OCI-LY1 (cell line): Measurements from ENCODE around the gene CD22.

Source experiments
- EZH2 ChIP-seq: fragments of 200-600 bp; sonication (generic), shearing (Covaris generic); IDR thresholded peaks from 2 replicates; pipeline ENCODE4 v1.8.0; 2017; ENCODE audit warnings: borderline replicate concordance, mixed run types, mild to moderate bottlenecking, antibody characterized with exemption, low read length, moderate library complexity, mixed read lengths
- TF ChIP-seq, protein P1 (sequence below): fragments of 200-600 bp; sonication (generic), shearing (Covaris generic); IDR thresholded peaks from 2 replicates; pipeline ENCODE4 v1.5.1; 2017; ENCODE audit warnings: mild to moderate bottlenecking, antibody characterized with exemption, low read length, moderate library complexity, mixed read lengths

DNA sequence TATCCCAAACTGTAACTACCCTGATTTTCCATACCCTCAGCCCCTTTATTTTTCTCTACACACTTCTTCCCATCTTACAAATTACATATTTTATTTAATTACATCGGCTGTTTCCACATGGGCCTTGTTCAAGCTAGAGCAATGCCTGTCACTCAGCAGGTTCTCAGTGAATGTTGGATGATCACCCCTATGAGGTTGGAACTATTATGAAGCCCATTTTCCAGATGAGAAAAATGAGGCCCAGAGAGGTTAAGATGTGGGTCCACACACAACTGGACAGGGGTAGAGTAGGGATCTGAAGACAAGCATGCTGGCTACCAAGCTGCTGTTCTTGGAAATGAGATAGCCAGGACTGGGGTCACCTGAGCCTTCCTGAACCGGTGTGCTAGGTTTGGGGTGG, 27.0 kb upstream of the CD22 start:
- TF ChIP-seq, protein P1, sequence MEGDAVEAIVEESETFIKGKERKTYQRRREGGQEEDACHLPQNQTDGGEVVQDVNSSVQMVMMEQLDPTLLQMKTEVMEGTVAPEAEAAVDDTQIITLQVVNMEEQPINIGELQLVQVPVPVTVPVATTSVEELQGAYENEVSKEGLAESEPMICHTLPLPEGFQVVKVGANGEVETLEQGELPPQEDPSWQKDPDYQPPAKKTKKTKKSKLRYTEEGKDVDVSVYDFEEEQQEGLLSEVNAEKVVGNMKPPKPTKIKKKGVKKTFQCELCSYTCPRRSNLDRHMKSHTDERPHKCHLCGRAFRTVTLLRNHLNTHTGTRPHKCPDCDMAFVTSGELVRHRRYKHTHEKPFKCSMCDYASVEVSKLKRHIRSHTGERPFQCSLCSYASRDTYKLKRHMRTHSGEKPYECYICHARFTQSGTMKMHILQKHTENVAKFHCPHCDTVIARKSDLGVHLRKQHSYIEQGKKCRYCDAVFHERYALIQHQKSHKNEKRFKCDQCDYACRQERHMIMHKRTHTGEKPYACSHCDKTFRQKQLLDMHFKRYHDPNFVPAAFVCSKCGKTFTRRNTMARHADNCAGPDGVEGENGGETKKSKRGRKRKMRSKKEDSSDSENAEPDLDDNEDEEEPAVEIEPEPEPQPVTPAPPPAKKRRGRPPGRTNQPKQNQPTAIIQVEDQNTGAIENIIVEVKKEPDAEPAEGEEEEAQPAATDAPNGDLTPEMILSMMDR = no peak
- no peak for TF ChIP-seq EZH2
